Fibroblast of lung (primary cell): ENCODE data around the gene CHCHD6.

ENCODE experiments used
- EZH2 ChIP-seq: IDR thresholded peaks from 2 replicates; pipeline ENCODE4 v1.5.1; 2012; ENCODE audit warnings: low read length, control low read depth, mild to moderate bottlenecking; ENCODE audit errors: missing control alignments
- TF ChIP-seq, protein P1 (sequence below), 2 donors: IDR thresholded peaks in 1 of 2; conservative IDR thresholded peaks in 1 of 2; 1 replicate in 1 of 2; 2 replicates in 1 of 2; pipeline ENCODE4 v1.5.1; 2011 to 2012; ENCODE audit warnings: low read length in 2 of 2, control low read depth in 1 of 2, inconsistent platforms in 1 of 2, low read depth in 1 of 2, mild to moderate bottlenecking in 1 of 2

DNA sequence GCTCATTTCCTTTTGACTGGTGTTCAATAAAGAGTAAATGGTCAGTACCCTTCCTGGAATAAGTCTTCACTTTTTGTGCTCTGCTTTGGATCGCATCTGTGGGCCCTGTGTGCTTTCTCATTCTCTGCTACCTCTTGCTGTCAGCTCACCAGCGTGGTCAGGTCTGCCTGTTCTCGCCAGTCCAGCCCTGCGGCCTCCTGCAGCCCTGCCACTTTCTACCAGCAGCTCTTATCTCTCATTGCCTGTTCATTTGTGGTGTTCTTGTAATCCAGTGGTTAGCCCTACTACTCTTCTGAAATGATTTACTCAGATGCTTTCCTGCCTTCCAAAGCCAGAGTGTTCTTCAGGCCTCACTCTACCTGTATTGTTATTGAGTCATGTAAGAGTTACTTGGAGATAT lies 54.8 kb downstream of the CHCHD6 start:
- TF ChIP-seq, protein P1, sequence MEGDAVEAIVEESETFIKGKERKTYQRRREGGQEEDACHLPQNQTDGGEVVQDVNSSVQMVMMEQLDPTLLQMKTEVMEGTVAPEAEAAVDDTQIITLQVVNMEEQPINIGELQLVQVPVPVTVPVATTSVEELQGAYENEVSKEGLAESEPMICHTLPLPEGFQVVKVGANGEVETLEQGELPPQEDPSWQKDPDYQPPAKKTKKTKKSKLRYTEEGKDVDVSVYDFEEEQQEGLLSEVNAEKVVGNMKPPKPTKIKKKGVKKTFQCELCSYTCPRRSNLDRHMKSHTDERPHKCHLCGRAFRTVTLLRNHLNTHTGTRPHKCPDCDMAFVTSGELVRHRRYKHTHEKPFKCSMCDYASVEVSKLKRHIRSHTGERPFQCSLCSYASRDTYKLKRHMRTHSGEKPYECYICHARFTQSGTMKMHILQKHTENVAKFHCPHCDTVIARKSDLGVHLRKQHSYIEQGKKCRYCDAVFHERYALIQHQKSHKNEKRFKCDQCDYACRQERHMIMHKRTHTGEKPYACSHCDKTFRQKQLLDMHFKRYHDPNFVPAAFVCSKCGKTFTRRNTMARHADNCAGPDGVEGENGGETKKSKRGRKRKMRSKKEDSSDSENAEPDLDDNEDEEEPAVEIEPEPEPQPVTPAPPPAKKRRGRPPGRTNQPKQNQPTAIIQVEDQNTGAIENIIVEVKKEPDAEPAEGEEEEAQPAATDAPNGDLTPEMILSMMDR (conservative IDR thresholded peaks at IDR 0.05 in 1 of 2, IDR thresholded peaks at IDR 0.05 in 1 of 2; ENCODE audit: low read depth in 1 of 2, low read length in 2 of 2) = no peak
- no peak for TF ChIP-seq EZH2
